ENCODE data around the gene CGB3. TPM values are rescaled to one million over a fixed set of nuclear protein-coding genes. Genes with fewer than 3 reads are reported as not detected.
A peak's percentile ranks its signal among the peaks of the same experiment; 100 is the strongest.

The CGB3 gene
- total RNA-seq, 2 experiments from 2014 or later = not detected

- intact Hi-C loops (cut with micrococcal nuclease) = no loop called here
- CTCF ChIA-PET = interaction anchor here (0.7 to 1.1 kb wide), 2 partner anchors 10 to 50 kb away, joined by 3 read pairs; partner anchors contain the start of gene BAX
Measured at GRCh38 chr19:49004133-49004532, 20.0 kb downstream of the CGB3 start.

GRCh38 chr19:48999481-49000325 is 24.4 kb downstream of the CGB3 start:
- H3K4me3 Mint-ChIP-seq = no peak overlapping the region
- CTCF ChIA-PET = interaction anchor here (0.5 to 2.3 kb wide), 20 partner anchors 13 to 321 kb away, joined by 3 to 8 read pairs (median 3); partner anchors contain the start of genes CGB2 and LHB
- no peaks in the 10 kb centered on the region for H3K9me3 Mint-ChIP-seq
- intact Hi-C loops (cut with micrococcal nuclease) = loop anchor here (5.0 to 10.0 kb wide), 3 partner anchors 195 to 635 kb away; partner anchors contain the start of genes SYNGR4 and TMEM143
- DNase-seq = peak; percentile 76
- H3K4me1 Mint-ChIP-seq (ENCODE audit: low read depth) = peaks cover 22% of the 10 kb centered on the region
- H3K27me3 Mint-ChIP-seq (ENCODE audit: low read depth) = no peaks in the 10 kb centered on the region
- H3K36me3 Mint-ChIP-seq (ENCODE audit: low read depth) = peaks cover 36% of the 10 kb centered on the region
- H3K27ac Mint-ChIP-seq = no peak overlapping the region

More at GRCh38 chr19:49004133-49004532, 20.0 kb downstream of the CGB3 start:
- Mint-ChIP-seq H3K27ac (no peak overlapping the region), H3K9me3 (no peaks in the 10 kb centered on the region), H3K4me3 (no peak overlapping the region), H3K36me3 (ENCODE audit: low read depth) (peaks cover 33% of the 10 kb centered on the region), H3K4me1 (ENCODE audit: low read depth) (peaks cover 6% of the 10 kb centered on the region), H3K27me3 (ENCODE audit: low read depth) (no peaks in the 10 kb centered on the region)
- DNase-seq = no peak

- Mint-ChIP-seq H3K4me3 (no peak overlapping the region), H3K27ac (no peak overlapping the region), H3K4me1 (ENCODE audit: low read depth) (peaks cover 29% of the 10 kb centered on the region), H3K27me3 (ENCODE audit: low read depth) (no peaks in the 10 kb centered on the region), H3K9me3 (no peaks in the 10 kb centered on the region), H3K36me3 (ENCODE audit: low read depth) (peaks cover 28% of the 10 kb centered on the region)
- intact Hi-C loops (cut with micrococcal nuclease) = loop anchor here (1.0 to 10.0 kb wide), 4 partner anchors 77 to 633 kb away; partner anchors contain the start of genes SYNGR4 and TMEM143
- CTCF ChIA-PET = interaction anchor here (0.6 to 1.7 kb wide), 9 partner anchors 9 to 228 kb away, joined by 3 to 12 read pairs (median 3); no protein-coding TSS in a partner anchor
- DNase-seq = peak; percentile 73
Measured at GRCh38 chr19:48997972-48998371, 26.2 kb downstream of the CGB3 start.

GRCh38 chr19:48994035-48994386 is 30.1 kb downstream of the CGB3 start:
- CTCF ChIA-PET = interaction anchor here (0.6 to 3.8 kb wide), 23 partner anchors 10 to 298 kb away, joined by 3 to 22 read pairs (median 5); partner anchors contain the start of genes BCAT2, CGB2, CGB7 and FTL
- intact Hi-C loops (cut with micrococcal nuclease) = loop anchor here (5.0 to 10.0 kb wide), 3 partner anchors 201 to 629 kb away; partner anchors contain the start of genes CA11, SYNGR4 and TMEM143

GRCh38 chr19:48993175-48994034 is 30.7 kb downstream of the CGB3 start, which contains the start of the genes GYS1 and RUVBL2:
TSS of gene GYS1 (minus strand) at chr19:48993309. CDS start at chr19:48993112, 197 bp downstream.
TSS of gene RUVBL2 (plus strand) at chr19:48993887. CDS start at chr19:48993912, 25 bp downstream.
- intact Hi-C loops (cut with micrococcal nuclease) = loop anchor here (1.0 to 10.0 kb wide), 12 partner anchors 25 to 629 kb away; partner anchors contain the start of genes CA11, CGB2, FTL and LIN7B
- Mint-ChIP-seq H3K27me3 (ENCODE audit: low read depth) (no peaks in the 10 kb centered on the region), H3K4me1 (ENCODE audit: low read depth) (peaks cover 44% of the 10 kb centered on the region), H3K27ac (peak within 1 kb of the TSS; percentile 94), H3K9me3 (no peaks in the 10 kb centered on the region), H3K4me3 (peak within 1 kb of the TSS; percentile 83), H3K36me3 (ENCODE audit: low read depth) (peaks cover 20% of the 10 kb centered on the region)
- CTCF ChIA-PET = interaction anchor here (0.6 to 3.8 kb wide), 35 partner anchors 10 to 297 kb away, joined by 3 to 22 read pairs (median 5); partner anchors contain the start of genes BCAT2, CGB2, CGB7 and FTL
- peak; percentile 99 for DNase-seq

More at GRCh38 chr19:48994035-48994386, 30.1 kb downstream of the CGB3 start:
- Mint-ChIP-seq H3K36me3 (ENCODE audit: low read depth) (peaks cover 17% of the 10 kb centered on the region), H3K27ac (peak overlapping the region; percentile 94), H3K27me3 (ENCODE audit: low read depth) (no peaks in the 10 kb centered on the region), H3K9me3 (no peaks in the 10 kb centered on the region), H3K4me1 (ENCODE audit: low read depth) (peaks cover 41% of the 10 kb centered on the region), H3K4me3 (peak overlapping the region; percentile 83)
- no peak for DNase-seq

GRCh38 chr19:48992581-48993174 is 31.5 kb downstream of the CGB3 start:
- Mint-ChIP-seq H3K4me3 (peak overlapping the region; percentile 83), H3K36me3 (ENCODE audit: low read depth) (peaks cover 21% of the 10 kb centered on the region), H3K27me3 (ENCODE audit: low read depth) (no peaks in the 10 kb centered on the region), H3K9me3 (no peaks in the 10 kb centered on the region), H3K4me1 (ENCODE audit: low read depth) (peaks cover 45% of the 10 kb centered on the region), H3K27ac (peak overlapping the region; percentile 88)
- intact Hi-C loops (cut with micrococcal nuclease) = loop anchor here (1.0 to 10.0 kb wide), 12 partner anchors 26 to 628 kb away; partner anchors contain the start of genes CA11, CGB2, FTL and LIN7B
- CTCF ChIA-PET = interaction anchor here (0.7 to 3.8 kb wide), 23 partner anchors 9 to 206 kb away, joined by 3 to 22 read pairs (median 5); partner anchors contain the start of genes BCAT2, FTL, LHB and LIN7B
- peak; percentile 30 for DNase-seq

GRCh38 chr19:48991873-48992580 is 32.1 kb downstream of the CGB3 start:
- Mint-ChIP-seq H3K4me1 (ENCODE audit: low read depth) (peaks cover 51% of the 10 kb centered on the region), H3K9me3 (no peaks in the 10 kb centered on the region), H3K36me3 (ENCODE audit: low read depth) (peaks cover 20% of the 10 kb centered on the region), H3K4me3 (peak overlapping the region; percentile 83), H3K27ac (peak overlapping the region; percentile 88), H3K27me3 (ENCODE audit: low read depth) (no peaks in the 10 kb centered on the region)
- no peak for DNase-seq
- intact Hi-C loops (cut with micrococcal nuclease) = loop anchor here (2.0 to 10.0 kb wide), 6 partner anchors 27 to 627 kb away; partner anchors contain the start of genes CA11, LIN7B, SYNGR4 and TMEM143
- CTCF ChIA-PET = interaction anchor here (0.9 to 3.8 kb wide), 7 partner anchors 8 to 207 kb away, joined by 3 to 22 read pairs (median 8); partner anchors contain the start of gene LHB

- peaks cover 20% of the 10 kb centered on the region for H3K36me3 Mint-ChIP-seq (ENCODE audit: low read depth)
- no peaks in the 10 kb centered on the region for H3K27me3 Mint-ChIP-seq (ENCODE audit: low read depth)
- peaks cover 51% of the 10 kb centered on the region for H3K4me1 Mint-ChIP-seq (ENCODE audit: low read depth)
- no peak overlapping the region for H3K4me3 Mint-ChIP-seq
- H3K27ac Mint-ChIP-seq = no peak overlapping the region
- intact Hi-C loops (cut with micrococcal nuclease) = loop anchor here (5.0 to 10.0 kb wide), 3 partner anchors 204 to 626 kb away; partner anchors contain the start of genes CA11, SYNGR4 and TMEM143
- DNase-seq = no peak
- H3K9me3 Mint-ChIP-seq = no peaks in the 10 kb centered on the region
- CTCF ChIA-PET = interaction anchor here (0.9 kb wide), 1 partner anchor 20 kb away, joined by 3 read pairs; no protein-coding TSS in a partner anchor
Measured at GRCh38 chr19:48991011-48991609, 33.0 kb downstream of the CGB3 start.

- DNase-seq = no peak
- Mint-ChIP-seq H3K27ac (no peak overlapping the region), H3K36me3 (ENCODE audit: low read depth) (peaks cover 20% of the 10 kb centered on the region), H3K27me3 (ENCODE audit: low read depth) (no peaks in the 10 kb centered on the region), H3K4me3 (no peak overlapping the region), H3K9me3 (no peaks in the 10 kb centered on the region), H3K4me1 (ENCODE audit: low read depth) (peaks cover 51% of the 10 kb centered on the region)
- intact Hi-C loops (cut with micrococcal nuclease) = loop anchor here (5.0 to 10.0 kb wide), 3 partner anchors 204 to 626 kb away; partner anchors contain the start of genes CA11, SYNGR4 and TMEM143
- CTCF ChIA-PET = no interaction called here
Measured at GRCh38 chr19:48990400-48990799, 33.7 kb downstream of the CGB3 start.

GRCh38 chr19:48989701-48990291 is 34.3 kb downstream of the CGB3 start:
- H3K4me3 Mint-ChIP-seq = no peak overlapping the region
- CTCF ChIA-PET = interaction anchor here (1.2 kb wide), 1 partner anchor 8 kb away, joined by 4 read pairs; no protein-coding TSS in a partner anchor
- DNase-seq = no peak
- peaks cover 15% of the 10 kb centered on the region for H3K36me3 Mint-ChIP-seq (ENCODE audit: low read depth)
- no peaks in the 10 kb centered on the region for H3K27me3 Mint-ChIP-seq (ENCODE audit: low read depth)
- H3K4me1 Mint-ChIP-seq (ENCODE audit: low read depth) = peaks cover 45% of the 10 kb centered on the region
- intact Hi-C loops (cut with micrococcal nuclease) = loop anchor here (5.0 to 10.0 kb wide), 3 partner anchors 205 to 625 kb away; partner anchors contain the start of genes CA11, SYNGR4 and TMEM143
- H3K27ac Mint-ChIP-seq = no peak overlapping the region
- no peaks in the 10 kb centered on the region for H3K9me3 Mint-ChIP-seq
